HepG2 (cell line): Measurements from ENCODE around the gene PRR19. TPM values are rescaled to one million over a fixed set of nuclear protein-coding genes. Genes with fewer than 3 reads are reported as not detected.

ENCODE experiments used
- AGO2 ChIP-seq: fragments of 200-400 bp; formaldehyde crosslinking; optimal IDR thresholded peaks from 2 replicates; pipeline ENCODE3; 2017; ENCODE audit warnings: mild to moderate bottlenecking, low read depth, low read length, moderate library complexity
- BHLHE40 ChIP-seq: IDR thresholded peaks from 2 replicates; pipeline ENCODE4 v1.6.1; 2011; ENCODE audit warnings: low read length, improper control_type of control experiment
- CHD2 ChIP-seq: IDR thresholded peaks from 2 replicates; pipeline ENCODE4 v1.6.1; 2011; ENCODE audit warnings: low read depth, low read length, improper control_type of control experiment
- GABPA ChIP-seq, 2 experiments: IDR thresholded peaks; 2 replicates each; pipeline ENCODE4 v1.6.1; 2011 to 2016; ENCODE audit warnings: low read depth in 2 of 2, low read length in 1 of 2, missing biosample characterization in 1 of 2, missing genetic modification characterization in 1 of 2
- GABPB1 ChIP-seq: IDR thresholded peaks from 2 replicates; pipeline ENCODE4 v1.6.1; 2016; ENCODE audit warnings: mild to moderate bottlenecking, missing genetic modification reagents, moderate library complexity, missing compliant biosample characterization
- PAWR ChIP-seq: sonication (generic); formaldehyde crosslinking; IDR thresholded peaks from 2 replicates; pipeline ENCODE4 v1.4.0; 2020; ENCODE audit warnings: missing genetic modification reagents, mild to moderate bottlenecking, borderline replicate concordance
- POLR2AphosphoS5 ChIP-seq: IDR thresholded peaks from 2 replicates; pipeline ENCODE4 v1.6.1; 2012; ENCODE audit warnings: low read depth, low read length
- RBFOX2 ChIP-seq: fragments of 200-400 bp; formaldehyde crosslinking; IDR thresholded peaks from 2 replicates; pipeline ENCODE4 v1.6.1; 2017; ENCODE audit warnings: low read depth, mild to moderate bottlenecking, low read length
- RXRA ChIP-seq: sonication (generic); formaldehyde crosslinking; IDR thresholded peaks from 2 replicates; pipeline ENCODE4 v1.5.1; 2020; ENCODE audit warnings: missing genetic modification reagents
- SP1 ChIP-seq, 2 experiments: fragments of 450-650 bp in 1 of 2; sonication (generic) in 1 of 2; formaldehyde crosslinking in 1 of 2; IDR thresholded peaks; 2 replicates each; pipeline versions ENCODE4 v1.4.0 to v1.6.1; 2016 to 2020; ENCODE audit warnings: missing genetic modification reagents in 1 of 2
- ZNF326 ChIP-seq: sonication (generic); formaldehyde crosslinking; IDR thresholded peaks from 2 replicates; pipeline ENCODE4 v1.4.0; 2020; ENCODE audit warnings: missing genetic modification reagents, borderline replicate concordance
- polyA plus RNA-seq, 8 experiments: library from polyadenylated mRNA; depleted of rRNA in 3 of 8; stranded (reverse) in 7 of 8; unstranded in 1 of 8; fragments of >200 nt; fragmentation: Illumina TruSeq in 4 of 8; extraction: Trizol in 4 of 8; gene quantifications; 2 replicates each; pipeline versions ENCODE4 v1.2.1 to v1.2.3, GENCODE V29; 2011 to 2016; ENCODE audit warnings: low read depth in 4 of 8, missing spikeins in 1 of 8, mixed read lengths in 1 of 8; ENCODE audit not compliant: insufficient read depth in 1 of 8
- total RNA-seq, 5 experiments: library from RNA; depleted of rRNA; stranded (reverse); fragments of >200 nt; fragmentation: Illumina TruSeq; extraction: Trizol; gene quantifications; 2 replicates each; pipeline ENCODE4 v1.2.3, GENCODE V29; 2016; ENCODE audit warnings: low read depth in 1 of 5
- TF ChIP-seq, protein P1 (sequence below): sonication (generic); formaldehyde crosslinking; IDR thresholded peaks from 2 replicates; pipeline ENCODE4 v1.8.0; 2022; ENCODE audit warnings: mild to moderate bottlenecking, missing genetic modification reagents
- TF ChIP-seq, protein P2 (sequence below): sonication (generic); formaldehyde crosslinking; IDR thresholded peaks from 2 replicates; pipeline ENCODE4 v1.8.1; 2023; ENCODE audit warnings: mild to moderate bottlenecking, inconsistent platforms, moderate library complexity, missing genetic modification reagents, borderline replicate concordance
- TF ChIP-seq, protein P3 (sequence below): IDR thresholded peaks from 2 replicates; pipeline ENCODE4 v1.6.1; 2012; ENCODE audit warnings: low read depth, low read length, improper control_type of control experiment
- TF ChIP-seq, protein P4 (sequence below): sonication (generic); formaldehyde crosslinking; IDR thresholded peaks from 2 replicates; pipeline ENCODE4 v1.4.0; 2020; ENCODE audit warnings: missing genetic modification reagents, borderline replicate concordance
- TF ChIP-seq, protein P5 (sequence below): sonication (generic); formaldehyde crosslinking; IDR thresholded peaks from 2 replicates; pipeline ENCODE4 v1.5.1; 2020; ENCODE audit warnings: mild to moderate bottlenecking, missing genetic modification reagents, borderline replicate concordance

PRR19 gene
- total and polyA plus RNA-seq, 2 of the 13 experiments (the other 11 are each of a cell fraction or from before 2014, with no cell fraction given): 0.21 to 0.33 TPM

DNA sequence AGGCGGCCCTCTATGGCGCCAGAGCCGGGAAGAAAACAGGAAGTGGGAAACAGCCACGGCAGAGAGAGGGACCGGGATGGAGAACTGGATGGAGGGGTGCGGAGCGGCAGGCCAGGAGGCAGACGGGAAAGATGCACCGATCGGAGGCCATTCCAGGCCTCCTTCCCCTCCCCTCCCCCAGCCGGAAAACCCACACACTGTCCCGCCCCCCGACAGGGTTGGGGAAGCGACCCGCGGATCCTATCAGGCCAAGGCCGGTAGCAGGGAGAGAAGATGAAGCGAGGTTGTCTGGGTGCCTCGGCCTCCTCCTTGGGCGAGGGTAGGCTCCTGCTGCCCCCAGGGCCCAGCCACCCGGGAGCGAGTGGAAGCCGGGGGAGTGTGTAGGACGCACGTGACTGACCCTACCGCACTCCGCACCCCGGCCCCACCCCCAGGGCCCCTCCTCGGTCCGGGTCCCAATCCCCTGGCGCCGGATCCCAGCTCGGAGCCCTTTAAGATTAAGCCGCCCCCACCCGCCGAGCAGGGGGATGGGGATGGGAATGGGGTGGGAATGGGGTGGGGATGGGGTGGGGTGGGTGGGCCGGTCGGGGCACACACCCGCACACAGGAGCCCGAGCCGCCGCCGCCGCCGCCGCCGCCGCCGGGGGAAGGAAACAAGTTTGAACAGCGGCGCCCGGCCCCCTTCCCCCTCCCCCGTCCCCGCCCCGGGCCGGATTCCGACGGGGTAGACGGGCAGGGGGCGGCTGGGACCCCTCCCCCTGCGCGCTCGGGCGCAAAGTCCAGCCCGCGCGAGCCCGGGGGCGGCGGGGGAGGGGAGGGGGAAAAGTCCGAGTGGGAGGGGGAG lies 48.5 kb upstream of the PRR19 start (continued):
- TF ChIP-seq GABPB1 (CRISPR knock-in tag) (peak; percentile 48; the same call in 1 of the 2 replicates), POLR2AphosphoS5 (0 out of 2 replicates have a peak, but pooled peaks have one; percentile 29), ZNF326 (CRISPR knock-in tag) (no peak; the same call in 1 of the 2 replicates), GABPA (IDR thresholded peaks at IDR 0.05; ENCODE audit: low read depth, low read length) (no peak), GABPA (CRISPR knock-in tag; IDR thresholded peaks at IDR 0.05; ENCODE audit: low read depth) (peak; percentile 24; the same call in 1 of the 2 replicates), CHD2 (peak; percentile 10; the same call in 1 of the 2 replicates), RXRA (no peak), PAWR (CRISPR knock-in tag) (no peak), AGO2 (peak; percentile 28), SP1 (IDR thresholded peaks at IDR 0.05) (no peak), SP1 (CRISPR knock-in tag; IDR thresholded peaks at IDR 0.05) (no peak), BHLHE40 (peak; percentile 67), RBFOX2 (peak; percentile 63)
- TF ChIP-seq, protein P1, sequence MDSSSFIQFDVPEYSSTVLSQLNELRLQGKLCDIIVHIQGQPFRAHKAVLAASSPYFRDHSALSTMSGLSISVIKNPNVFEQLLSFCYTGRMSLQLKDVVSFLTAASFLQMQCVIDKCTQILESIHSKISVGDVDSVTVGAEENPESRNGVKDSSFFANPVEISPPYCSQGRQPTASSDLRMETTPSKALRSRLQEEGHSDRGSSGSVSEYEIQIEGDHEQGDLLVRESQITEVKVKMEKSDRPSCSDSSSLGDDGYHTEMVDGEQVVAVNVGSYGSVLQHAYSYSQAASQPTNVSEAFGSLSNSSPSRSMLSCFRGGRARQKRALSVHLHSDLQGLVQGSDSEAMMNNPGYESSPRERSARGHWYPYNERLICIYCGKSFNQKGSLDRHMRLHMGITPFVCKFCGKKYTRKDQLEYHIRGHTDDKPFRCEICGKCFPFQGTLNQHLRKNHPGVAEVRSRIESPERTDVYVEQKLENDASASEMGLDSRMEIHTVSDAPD (CRISPR knock-in tag): no peak
- TF ChIP-seq, protein P2, sequence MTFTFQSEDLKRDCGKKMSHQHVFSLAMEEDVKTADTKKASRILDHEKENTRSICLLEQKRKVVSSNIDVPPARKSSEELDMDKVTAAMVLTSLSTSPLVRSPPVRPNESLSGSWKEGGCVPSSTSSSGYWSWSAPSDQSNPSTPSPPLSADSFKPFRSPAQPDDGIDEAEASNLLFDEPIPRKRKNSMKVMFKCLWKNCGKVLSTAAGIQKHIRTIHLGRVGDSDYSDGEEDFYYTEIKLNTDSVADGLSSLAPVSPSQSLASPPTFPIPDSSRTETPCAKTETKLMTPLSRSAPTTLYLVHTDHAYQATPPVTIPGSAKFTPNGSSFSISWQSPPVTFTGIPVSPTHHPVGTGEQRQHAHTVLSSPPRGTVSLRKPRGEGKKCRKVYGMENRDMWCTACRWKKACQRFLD (CRISPR knock-in tag): no peak
- TF ChIP-seq, protein P3, sequence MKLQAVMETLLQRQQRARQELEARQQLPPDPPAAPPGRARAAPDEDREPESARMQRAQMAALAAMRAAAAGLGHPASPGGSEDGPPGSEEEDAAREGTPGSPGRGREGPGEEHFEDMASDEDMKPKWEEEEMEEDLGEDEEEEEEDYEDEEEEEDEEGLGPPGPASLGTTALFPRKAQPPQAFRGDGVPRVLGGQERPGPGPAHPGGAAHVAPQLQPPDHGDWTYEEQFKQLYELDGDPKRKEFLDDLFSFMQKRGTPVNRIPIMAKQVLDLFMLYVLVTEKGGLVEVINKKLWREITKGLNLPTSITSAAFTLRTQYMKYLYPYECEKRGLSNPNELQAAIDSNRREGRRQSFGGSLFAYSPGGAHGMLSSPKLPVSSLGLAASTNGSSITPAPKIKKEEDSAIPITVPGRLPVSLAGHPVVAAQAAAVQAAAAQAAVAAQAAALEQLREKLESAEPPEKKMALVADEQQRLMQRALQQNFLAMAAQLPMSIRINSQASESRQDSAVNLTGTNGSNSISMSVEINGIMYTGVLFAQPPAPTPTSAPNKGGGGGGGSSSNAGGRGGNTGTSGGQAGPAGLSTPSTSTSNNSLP: no peak
- TF ChIP-seq, protein P4, sequence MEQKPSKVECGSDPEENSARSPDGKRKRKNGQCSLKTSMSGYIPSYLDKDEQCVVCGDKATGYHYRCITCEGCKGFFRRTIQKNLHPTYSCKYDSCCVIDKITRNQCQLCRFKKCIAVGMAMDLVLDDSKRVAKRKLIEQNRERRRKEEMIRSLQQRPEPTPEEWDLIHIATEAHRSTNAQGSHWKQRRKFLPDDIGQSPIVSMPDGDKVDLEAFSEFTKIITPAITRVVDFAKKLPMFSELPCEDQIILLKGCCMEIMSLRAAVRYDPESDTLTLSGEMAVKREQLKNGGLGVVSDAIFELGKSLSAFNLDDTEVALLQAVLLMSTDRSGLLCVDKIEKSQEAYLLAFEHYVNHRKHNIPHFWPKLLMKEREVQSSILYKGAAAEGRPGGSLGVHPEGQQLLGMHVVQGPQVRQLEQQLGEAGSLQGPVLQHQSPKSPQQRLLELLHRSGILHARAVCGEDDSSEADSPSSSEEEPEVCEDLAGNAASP (CRISPR knock-in tag): no peak
- TF ChIP-seq, protein P5, sequence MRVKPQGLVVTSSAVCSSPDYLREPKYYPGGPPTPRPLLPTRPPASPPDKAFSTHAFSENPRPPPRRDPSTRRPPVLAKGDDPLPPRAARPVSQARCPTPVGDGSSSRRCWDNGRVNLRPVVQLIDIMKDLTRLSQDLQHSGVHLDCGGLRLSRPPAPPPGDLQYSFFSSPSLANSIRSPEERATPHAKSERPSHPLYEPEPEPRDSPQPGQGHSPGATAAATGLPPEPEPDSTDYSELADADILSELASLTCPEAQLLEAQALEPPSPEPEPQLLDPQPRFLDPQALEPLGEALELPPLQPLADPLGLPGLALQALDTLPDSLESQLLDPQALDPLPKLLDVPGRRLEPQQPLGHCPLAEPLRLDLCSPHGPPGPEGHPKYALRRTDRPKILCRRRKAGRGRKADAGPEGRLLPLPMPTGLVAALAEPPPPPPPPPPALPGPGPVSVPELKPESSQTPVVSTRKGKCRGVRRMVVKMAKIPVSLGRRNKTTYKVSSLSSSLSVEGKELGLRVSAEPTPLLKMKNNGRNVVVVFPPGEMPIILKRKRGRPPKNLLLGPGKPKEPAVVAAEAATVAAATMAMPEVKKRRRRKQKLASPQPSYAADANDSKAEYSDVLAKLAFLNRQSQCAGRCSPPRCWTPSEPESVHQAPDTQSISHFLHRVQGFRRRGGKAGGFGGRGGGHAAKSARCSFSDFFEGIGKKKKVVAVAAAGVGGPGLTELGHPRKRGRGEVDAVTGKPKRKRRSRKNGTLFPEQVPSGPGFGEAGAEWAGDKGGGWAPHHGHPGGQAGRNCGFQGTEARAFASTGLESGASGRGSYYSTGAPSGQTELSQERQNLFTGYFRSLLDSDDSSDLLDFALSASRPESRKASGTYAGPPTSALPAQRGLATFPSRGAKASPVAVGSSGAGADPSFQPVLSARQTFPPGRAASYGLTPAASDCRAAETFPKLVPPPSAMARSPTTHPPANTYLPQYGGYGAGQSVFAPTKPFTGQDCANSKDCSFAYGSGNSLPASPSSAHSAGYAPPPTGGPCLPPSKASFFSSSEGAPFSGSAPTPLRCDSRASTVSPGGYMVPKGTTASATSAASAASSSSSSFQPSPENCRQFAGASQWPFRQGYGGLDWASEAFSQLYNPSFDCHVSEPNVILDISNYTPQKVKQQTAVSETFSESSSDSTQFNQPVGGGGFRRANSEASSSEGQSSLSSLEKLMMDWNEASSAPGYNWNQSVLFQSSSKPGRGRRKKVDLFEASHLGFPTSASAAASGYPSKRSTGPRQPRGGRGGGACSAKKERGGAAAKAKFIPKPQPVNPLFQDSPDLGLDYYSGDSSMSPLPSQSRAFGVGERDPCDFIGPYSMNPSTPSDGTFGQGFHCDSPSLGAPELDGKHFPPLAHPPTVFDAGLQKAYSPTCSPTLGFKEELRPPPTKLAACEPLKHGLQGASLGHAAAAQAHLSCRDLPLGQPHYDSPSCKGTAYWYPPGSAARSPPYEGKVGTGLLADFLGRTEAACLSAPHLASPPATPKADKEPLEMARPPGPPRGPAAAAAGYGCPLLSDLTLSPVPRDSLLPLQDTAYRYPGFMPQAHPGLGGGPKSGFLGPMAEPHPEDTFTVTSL: no peak
